AG10803 (cell line): Measurements from ENCODE around the gene MIOS.

Experiments
- DNase-seq: peaks from one replicate; pipeline ENCODE4 v3.0.0; 2010; ENCODE audit warnings: low read depth
- H3K4me3 ChIP-seq: 2 replicates; pipeline ENCODE4 v1.5.1; 2011; ENCODE audit warnings: mild to moderate bottlenecking, low read length, control low read depth
- CTCF ChIP-seq: conservative IDR thresholded peaks from 2 replicates; pipeline ENCODE4 v1.5.1; 2011; ENCODE audit warnings: mild to moderate bottlenecking, low read length, control low read depth, inconsistent platforms

MIOS gene

GRCh38 chr7:7566651-7567611, at the start of gene MIOS:
TSS of gene MIOS (plus strand) at chr7:7566884. CDS start at chr7:7572476, 5,592 bp downstream.
- H3K4me3 ChIP-seq = peak within 1 kb of the TSS; percentile 74
- peak; percentile 70 for DNase-seq
- no peak for TF ChIP-seq CTCF

GRCh38 chr7:7517754-7518153, 48.9 kb upstream of the MIOS start:
- no peak overlapping the region for H3K4me3 ChIP-seq
- no peak for TF ChIP-seq CTCF
- DNase-seq = peak; percentile 26

GRCh38 chr7:7519056-7519455, 47.6 kb upstream of the MIOS start:
- no peak for DNase-seq

GRCh38 chr7:7519528-7519927, 47.2 kb upstream of the MIOS start:
- H3K4me3 ChIP-seq = no peak overlapping the region
- no peak for TF ChIP-seq CTCF
- no peak for DNase-seq

More at GRCh38 chr7:7519056-7519455, 47.6 kb upstream of the MIOS start:
- no peak overlapping the region for H3K4me3 ChIP-seq
- TF ChIP-seq CTCF = no peak

- TF ChIP-seq CTCF = no peak
- DNase-seq = no peak
- no peak overlapping the region for H3K4me3 ChIP-seq
These were observed 45.4 kb upstream of the MIOS start for GRCh38 chr7:7521259-7521658.

- peak; percentile 54 for DNase-seq
- TF ChIP-seq CTCF = no peak
- no peak overlapping the region for H3K4me3 ChIP-seq
These were observed 44.3 kb upstream of the MIOS start for GRCh38 chr7:7522421-7522820.

GRCh38 chr7:7524121-7524520, 42.6 kb upstream of the MIOS start:
- H3K4me3 ChIP-seq = no peak overlapping the region
- no peak for TF ChIP-seq CTCF
- no peak for DNase-seq
